ENCODE measurements around the gene TRMT1. TPM values are rescaled to one million over a fixed set of nuclear protein-coding genes. Genes with fewer than 3 reads are reported as not detected.

Gene TRMT1
- total RNA-seq, 3 donors from 2014 or later = 240 to 248 (median 246) TPM

DNA sequence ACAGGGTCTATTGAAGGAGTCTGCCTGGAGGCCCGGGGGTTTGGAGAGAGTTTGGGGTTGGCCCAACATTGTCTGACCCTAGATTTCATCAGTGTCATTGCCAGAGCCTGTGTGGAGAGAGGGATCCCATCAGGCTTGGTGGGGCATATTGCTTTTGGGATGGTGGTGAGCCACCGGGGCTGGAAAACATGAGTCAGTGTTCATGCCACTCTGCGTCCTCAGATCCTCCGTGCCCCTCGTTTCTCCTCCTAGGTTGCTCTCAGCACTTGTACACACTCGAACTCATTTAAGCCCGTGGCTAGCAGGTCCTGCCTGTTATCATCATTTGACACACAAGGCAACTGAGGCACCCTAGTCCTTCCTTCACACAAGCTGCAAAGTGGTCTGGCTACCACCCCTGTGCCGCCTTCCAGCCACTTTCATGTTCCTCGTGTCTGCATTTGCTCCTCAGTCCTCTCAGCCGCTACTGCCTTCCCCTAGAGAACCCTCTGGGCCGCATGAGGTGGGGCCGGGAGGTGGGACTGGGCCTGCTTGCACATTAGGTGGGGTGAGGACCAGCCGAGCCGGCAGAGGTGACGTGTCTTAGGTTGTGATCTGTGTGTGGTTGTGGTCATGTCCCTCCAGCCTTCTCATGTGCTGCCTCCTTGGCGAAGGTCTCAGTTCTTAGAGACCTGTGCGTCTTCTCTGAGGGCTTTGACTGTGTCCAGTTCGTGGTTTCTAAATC, 5.2 kb upstream of the TRMT1 start:
- Mint-ChIP-seq H3K9me3 (no peaks in the 10 kb centered on the region), H3K36me3 (ENCODE audit: insufficient read depth) (peaks cover 4% of the 10 kb centered on the region), H3K4me3 (peak overlapping the region; percentile 40), H3K27me3 (ENCODE audit: low read depth) (no peaks in the 10 kb centered on the region), H3K4me1 (ENCODE audit: low read depth) (peaks cover 49% of the 10 kb centered on the region)
- DNase-seq = no peak
- no peak for ATAC-seq

GRCh38 chr19:13120817-13121216, 4.3 kb upstream of the TRMT1 start:
- no peak for ATAC-seq
- H3K36me3 Mint-ChIP-seq (ENCODE audit: insufficient read depth) = peaks cover 4% of the 10 kb centered on the region
- H3K4me3 Mint-ChIP-seq = peak overlapping the region; percentile 86
- no peaks in the 10 kb centered on the region for H3K9me3 Mint-ChIP-seq
- H3K4me1 Mint-ChIP-seq (ENCODE audit: low read depth) = peaks cover 55% of the 10 kb centered on the region
- no peaks in the 10 kb centered on the region for H3K27me3 Mint-ChIP-seq (ENCODE audit: low read depth)
- no peak for DNase-seq

DNA sequence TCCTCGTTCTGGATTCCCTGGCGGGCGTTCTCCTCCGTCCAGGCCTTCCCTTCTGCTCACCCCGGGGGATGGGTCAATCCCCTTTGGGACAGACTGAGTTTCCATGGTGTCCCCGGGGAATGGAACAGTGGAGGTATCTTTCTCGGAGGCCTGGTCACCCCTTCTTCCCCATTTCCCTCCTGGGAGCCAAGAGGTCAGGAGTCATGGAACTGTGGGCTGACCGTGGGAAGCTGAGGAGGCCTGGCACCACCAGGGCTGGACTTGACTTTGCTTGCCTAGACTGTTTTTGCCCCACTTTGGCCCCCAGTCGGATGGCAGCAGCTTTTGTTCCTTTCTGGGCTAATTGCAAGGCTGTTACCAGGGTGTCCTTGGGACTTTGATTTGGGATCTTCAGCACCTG, 3.5 kb upstream of the TRMT1 start:
- Mint-ChIP-seq H3K9me3 (no peaks in the 10 kb centered on the region), H3K36me3 (ENCODE audit: insufficient read depth) (peaks cover 9% of the 10 kb centered on the region), H3K4me1 (ENCODE audit: low read depth) (peaks cover 62% of the 10 kb centered on the region), H3K27me3 (ENCODE audit: low read depth) (no peaks in the 10 kb centered on the region), H3K4me3 (peak overlapping the region; percentile 86)
- ATAC-seq (no peak), DNase-seq (no peak)

GRCh38 chr19:13119627-13120026, 3.1 kb upstream of the TRMT1 start:
- peaks cover 63% of the 10 kb centered on the region for H3K4me1 Mint-ChIP-seq (ENCODE audit: low read depth)
- ATAC-seq (no peak), DNase-seq (no peak)
- H3K27me3 Mint-ChIP-seq (ENCODE audit: low read depth) = no peaks in the 10 kb centered on the region
- no peaks in the 10 kb centered on the region for H3K9me3 Mint-ChIP-seq
- H3K4me3 Mint-ChIP-seq = peak overlapping the region; percentile 86
- H3K36me3 Mint-ChIP-seq (ENCODE audit: insufficient read depth) = peaks cover 9% of the 10 kb centered on the region

GRCh38 chr19:13118424-13119193, 2.1 kb upstream of the TRMT1 start:
- DNase-seq = peak; percentile 44
- peak; percentile 10 for ATAC-seq
- peaks cover 65% of the 10 kb centered on the region for H3K4me1 Mint-ChIP-seq (ENCODE audit: low read depth)
- peaks cover 11% of the 10 kb centered on the region for H3K36me3 Mint-ChIP-seq (ENCODE audit: insufficient read depth)
- no peaks in the 10 kb centered on the region for H3K9me3 Mint-ChIP-seq
- peak overlapping the region; percentile 86 for H3K4me3 Mint-ChIP-seq
- no peaks in the 10 kb centered on the region for H3K27me3 Mint-ChIP-seq (ENCODE audit: low read depth)

GRCh38 chr19:13117772-13118423, 1.4 kb upstream of the TRMT1 start, which contains the start of gene NACC1:
Gene NACC1 (plus strand): TSS chr19:13118264. CDS start chr19:13135208, 16,944 bp downstream.
- peak; percentile 85 for DNase-seq
- Mint-ChIP-seq H3K36me3 (ENCODE audit: insufficient read depth) (peaks cover 11% of the 10 kb centered on the region), H3K4me3 (peak within 1 kb of the TSS; percentile 93), H3K9me3 (no peaks in the 10 kb centered on the region), H3K27me3 (ENCODE audit: low read depth) (no peaks in the 10 kb centered on the region), H3K4me1 (ENCODE audit: low read depth) (peaks cover 61% of the 10 kb centered on the region)
- ATAC-seq = peak; percentile 81 to 85

DNA sequence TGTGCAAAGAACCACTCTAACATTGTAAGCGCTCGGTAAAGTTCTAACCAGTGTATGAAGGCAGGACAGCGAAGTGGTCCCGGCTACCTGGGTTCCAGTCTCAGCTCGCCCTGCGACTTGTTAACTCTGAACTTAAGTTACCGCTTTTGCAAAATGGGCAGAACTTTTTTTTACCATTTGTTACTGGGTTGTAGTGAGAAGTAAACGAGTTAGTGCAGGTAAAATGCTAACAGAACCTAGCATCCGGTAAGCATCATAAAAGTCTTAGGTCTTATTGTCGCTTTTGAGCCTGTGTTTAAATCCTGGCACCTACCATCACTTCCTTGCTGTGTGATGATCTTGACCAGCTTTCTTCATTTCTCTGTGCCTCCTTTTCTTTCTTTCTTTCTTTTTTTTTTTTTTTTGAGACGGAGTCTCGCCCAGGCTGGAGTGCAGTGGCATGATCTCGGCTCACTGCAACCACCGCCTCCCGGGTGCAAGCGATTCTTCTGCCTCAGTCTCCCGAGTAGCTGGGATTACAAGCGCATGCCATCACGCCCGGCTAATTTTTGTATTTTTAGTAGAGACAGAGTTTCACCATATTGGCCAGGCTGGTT, 734 bp upstream of the TRMT1 start:
- no peaks in the 10 kb centered on the region for H3K27me3 Mint-ChIP-seq (ENCODE audit: low read depth)
- H3K9me3 Mint-ChIP-seq = no peaks in the 10 kb centered on the region
- H3K36me3 Mint-ChIP-seq (ENCODE audit: insufficient read depth) = peaks cover 13% of the 10 kb centered on the region
- DNase-seq = no peak
- ATAC-seq = peak in 1 of 2 donors; percentile 0
- peaks cover 55% of the 10 kb centered on the region for H3K4me1 Mint-ChIP-seq (ENCODE audit: low read depth)
- H3K4me3 Mint-ChIP-seq = peak overlapping the region; percentile 93

DNA sequence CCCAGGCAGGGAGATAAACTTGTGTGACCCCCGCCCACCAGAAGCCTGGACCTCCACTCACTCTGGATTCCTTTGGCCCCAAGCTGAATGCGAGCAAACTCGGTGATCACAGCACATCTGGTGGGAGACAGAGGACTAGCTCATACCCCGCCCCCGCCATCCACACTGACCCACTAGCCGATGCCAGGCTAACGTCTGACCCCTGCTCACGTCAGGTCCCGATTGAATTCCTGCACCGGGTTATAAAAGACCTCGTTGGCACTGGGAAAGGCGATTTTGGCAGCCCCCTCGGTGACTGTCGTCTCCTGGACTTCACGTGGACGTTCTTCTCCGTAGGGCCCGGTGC, 631 bp downstream of the TRMT1 start:
- no peak for DNase-seq
- H3K4me1 Mint-ChIP-seq (ENCODE audit: low read depth) = peaks cover 42% of the 10 kb centered on the region
- no peaks in the 10 kb centered on the region for H3K27me3 Mint-ChIP-seq (ENCODE audit: low read depth)
- H3K36me3 Mint-ChIP-seq (ENCODE audit: insufficient read depth) = peaks cover 9% of the 10 kb centered on the region
- H3K9me3 Mint-ChIP-seq = no peaks in the 10 kb centered on the region
- peak overlapping the region; percentile 93 for H3K4me3 Mint-ChIP-seq
- no peak for ATAC-seq

DNA sequence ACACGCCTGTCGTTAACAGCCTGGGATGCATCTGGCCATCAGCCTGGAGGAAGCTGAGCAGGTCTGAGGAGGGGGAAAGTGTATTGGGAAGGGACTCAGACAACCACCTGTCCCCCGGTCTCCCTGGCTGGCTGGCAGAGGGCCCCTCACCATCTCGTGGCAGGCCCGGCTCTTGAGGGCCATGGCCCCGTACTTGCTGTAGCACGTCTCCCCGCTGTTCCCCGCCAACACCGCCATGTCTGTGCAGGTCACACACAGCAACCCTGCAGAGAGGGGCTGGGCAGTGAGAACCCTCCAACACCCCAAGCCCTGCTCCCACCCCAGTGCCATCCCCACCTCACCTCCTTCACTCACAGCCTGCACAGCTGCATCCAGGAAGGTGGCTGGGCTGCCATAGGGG, 4.0 kb downstream of the TRMT1 start:
- DNase-seq (no peak), ATAC-seq (no peak)
- Mint-ChIP-seq H3K9me3 (no peaks in the 10 kb centered on the region), H3K4me3 (no peak overlapping the region), H3K4me1 (ENCODE audit: low read depth) (peaks cover 19% of the 10 kb centered on the region), H3K36me3 (ENCODE audit: insufficient read depth) (peaks cover 16% of the 10 kb centered on the region), H3K27me3 (ENCODE audit: low read depth) (no peaks in the 10 kb centered on the region)

- H3K4me1 Mint-ChIP-seq (ENCODE audit: low read depth) = peaks cover 8% of the 10 kb centered on the region
- no peak overlapping the region for H3K4me3 Mint-ChIP-seq
- DNase-seq (no peak), ATAC-seq (no peak)
- peaks cover 14% of the 10 kb centered on the region for H3K36me3 Mint-ChIP-seq (ENCODE audit: insufficient read depth)
- H3K9me3 Mint-ChIP-seq = no peaks in the 10 kb centered on the region
- H3K27me3 Mint-ChIP-seq (ENCODE audit: low read depth) = no peaks in the 10 kb centered on the region
Measured at GRCh38 chr19:13110099-13110610, 6.4 kb downstream of the TRMT1 start.

- H3K27me3 Mint-ChIP-seq (ENCODE audit: low read depth) = no peaks in the 10 kb centered on the region
- H3K4me3 Mint-ChIP-seq = no peak overlapping the region
- no peaks in the 10 kb centered on the region for H3K9me3 Mint-ChIP-seq
- peaks cover 11% of the 10 kb centered on the region for H3K4me1 Mint-ChIP-seq (ENCODE audit: low read depth)
- DNase-seq = no peak
- H3K36me3 Mint-ChIP-seq (ENCODE audit: insufficient read depth) = peaks cover 16% of the 10 kb centered on the region
- ATAC-seq = no peak
Measured at GRCh38 chr19:13109361-13110098, 7.0 kb downstream of the TRMT1 start.

DNA sequence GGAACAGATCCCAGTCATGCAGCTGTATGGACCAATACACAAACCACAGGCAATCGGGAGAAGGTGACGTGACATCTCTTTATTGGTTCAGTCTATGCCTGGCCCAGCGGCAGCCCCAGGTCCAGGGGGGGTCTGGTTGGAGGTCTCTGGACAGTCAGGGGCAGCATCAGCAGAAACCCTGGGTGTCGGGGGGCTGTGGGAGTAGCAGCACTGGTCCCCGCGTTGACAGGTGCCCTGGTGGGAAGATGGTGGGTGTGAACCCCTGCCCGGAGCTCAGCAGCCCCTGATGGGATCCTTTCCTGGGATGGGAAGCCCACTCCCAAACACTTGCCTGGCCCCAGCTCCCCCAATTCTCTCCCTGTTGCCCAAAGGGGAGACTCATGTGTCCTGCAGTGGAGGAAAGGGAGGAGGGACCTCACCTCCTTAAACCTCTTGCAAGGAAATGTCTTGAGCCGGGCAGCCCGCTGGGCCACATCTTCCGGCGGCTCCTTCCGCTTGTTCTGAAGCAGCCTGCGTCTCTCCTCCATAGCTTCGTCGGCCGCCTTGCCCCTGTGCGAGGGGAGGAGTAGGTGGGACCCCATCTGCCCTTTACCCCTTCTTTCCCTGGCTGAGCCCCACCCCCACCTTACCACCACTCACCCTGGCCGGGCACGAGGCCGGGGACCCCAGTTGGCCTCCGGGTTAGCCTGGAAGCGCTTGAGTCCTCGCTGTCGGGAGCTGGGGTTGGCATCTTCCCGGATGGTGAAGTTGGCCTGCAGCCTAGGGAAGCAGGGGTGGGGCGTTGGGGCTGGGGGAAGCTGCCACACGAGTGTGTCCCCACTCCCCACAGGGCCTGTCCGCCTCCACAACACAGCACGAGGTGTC, 11.5 kb downstream of the TRMT1 start:
- peak; percentile 20 to 25 for ATAC-seq
- H3K27me3 Mint-ChIP-seq (ENCODE audit: low read depth) = no peaks in the 10 kb centered on the region

GRCh38 chr19:13104360-13104847, 12.1 kb downstream of the TRMT1 start:
- Mint-ChIP-seq H3K36me3 (ENCODE audit: insufficient read depth) (peaks cover 7% of the 10 kb centered on the region), H3K9me3 (no peaks in the 10 kb centered on the region), H3K4me3 (peak overlapping the region; percentile 86), H3K4me1 (ENCODE audit: low read depth) (peaks cover 35% of the 10 kb centered on the region), H3K27me3 (ENCODE audit: low read depth) (no peaks in the 10 kb centered on the region)
- DNase-seq = peak; percentile 57
- peak; percentile 30 to 53 for ATAC-seq

More for the DNA sequence above, 11.5 kb downstream of the TRMT1 start:
- peaks cover 30% of the 10 kb centered on the region for H3K4me1 Mint-ChIP-seq (ENCODE audit: low read depth)
- no peak for DNase-seq
- no peaks in the 10 kb centered on the region for H3K9me3 Mint-ChIP-seq
- peaks cover 9% of the 10 kb centered on the region for H3K36me3 Mint-ChIP-seq (ENCODE audit: insufficient read depth)
- H3K4me3 Mint-ChIP-seq = peak overlapping the region; percentile 86
